B cell (primary cell): ENCODE results near the gene AKAP9. TPM values are rescaled to one million over a fixed set of nuclear protein-coding genes. Genes with fewer than 3 reads are reported as not detected.
A peak's percentile ranks its signal among the peaks of the same experiment; 100 is the strongest.

Source experiments
- ATAC-seq: fragments of 200-7000 bp; cut with Tn5 transposase; one replicate; pipeline ENCODE4 v1.10.0; 2021; ENCODE audit warnings: low read depth, mild to moderate bottlenecking, moderate number of reproducible peaks, moderate library complexity
- CTCF ChIA-PET: fragments of 350-600 bp; sonication (Branson Sonifier 250); formaldehyde crosslinking; loops from one replicate; lab custom pipeline; 2021; ENCODE audit warnings: antibody characterized with exemption, inconsistent platforms; lab: Charles Lee
- POLR2A ChIA-PET: fragments of 350-600 bp; sonication (Branson Sonifier 250); formaldehyde crosslinking; loops from one replicate; lab custom pipeline; 2021; ENCODE audit warnings: antibody characterized with exemption; lab: Charles Lee
- DNase-seq: peaks from one replicate; pipeline ENCODE4 v3.0.0; 2013
- H2AFZ ChIP-seq: 2 replicates; pipeline ENCODE4 v1.6.1; 2012; ENCODE audit warnings: mild to moderate bottlenecking, low read depth, low read length; ENCODE audit not compliant: insufficient read depth, poor library complexity, severe bottlenecking
- H3K27ac ChIP-seq, 2 donors: 1 replicate in 1 of 2; 2 replicates in 1 of 2; pipeline ENCODE4 v1.5.1; 2012 to 2013; ENCODE audit warnings: low read length in 2 of 2, mild to moderate bottlenecking in 2 of 2, moderate library complexity in 1 of 2
- H3K27me3 ChIP-seq, 4 experiments: fragments of 200-600 bp in 1 of 4; sonication (generic) in 1 of 4; replicated peaks in 1 of 4; 1 replicate in 2 of 4; 2 replicates in 2 of 4; pipeline versions ENCODE4 v1.6.1 to v1.7.0; 2013 to 2016; ENCODE audit warnings: low read length in 3 of 4, mild to moderate bottlenecking in 2 of 4, mixed read lengths in 1 of 4, moderate library complexity in 1 of 4; ENCODE audit not compliant: insufficient read depth in 4 of 4, control insufficient read depth in 3 of 4; ENCODE audit errors: control extremely low read depth in 1 of 4
- H3K36me3 ChIP-seq, 2 experiments: replicated peaks in 1 of 2; 1 replicate in 1 of 2; 2 replicates in 1 of 2; pipeline versions ENCODE4 v1.6.1 to v1.7.1; 2013; ENCODE audit warnings: low read length in 1 of 2; ENCODE audit not compliant: insufficient read depth in 2 of 2, control insufficient read depth in 1 of 2; ENCODE audit errors: control extremely low read depth in 1 of 2, extremely low read depth in 1 of 2
- H3K4me1 ChIP-seq, 2 donors: fragments of 200-600 bp in 1 of 2; sonication (generic) in 1 of 2; 1 replicate in 1 of 2; 2 replicates in 1 of 2; pipeline versions ENCODE4 v1.5.1 to v1.6.1; 2013 to 2017; ENCODE audit warnings: low read length in 2 of 2; ENCODE audit not compliant: control insufficient read depth in 2 of 2, insufficient read depth in 2 of 2
- H3K4me2 ChIP-seq: replicated peaks from 2 replicates; pipeline ENCODE3; 2012; ENCODE audit warnings: mild to moderate bottlenecking, low read depth, low read length; ENCODE audit not compliant: poor library complexity, severe bottlenecking
- H3K4me3 ChIP-seq, 5 experiments: fragments of 200-600 bp in 1 of 5; sonication (generic) in 1 of 5; 1 replicate in 3 of 5; 2 replicates in 2 of 5; pipeline versions ENCODE4 v1.5.1 to v1.7.0; 2011 to 2016; ENCODE audit warnings: low read length in 4 of 5, mild to moderate bottlenecking in 4 of 5, low read depth in 2 of 5, control low read depth in 1 of 5, moderate library complexity in 1 of 5; ENCODE audit not compliant: insufficient read depth in 1 of 5; ENCODE audit errors: control extremely low read depth in 1 of 5, extremely low read depth in 1 of 5
- H3K79me2 ChIP-seq: fragments of 200-600 bp; sonication (generic); one replicate; pipeline ENCODE4 v1.6.0; 2016; ENCODE audit warnings: low read length; ENCODE audit not compliant: control insufficient read depth, insufficient read depth
- H3K9ac ChIP-seq: fragments of 200-600 bp; sonication (generic); 2 replicates; pipeline ENCODE4 v1.6.1; 2017; ENCODE audit warnings: mild to moderate bottlenecking, low read length, moderate library complexity
- H3K9me3 ChIP-seq, 3 donors: one replicate each; pipeline versions ENCODE4 v1.6.1 to v1.7.1; 2013; ENCODE audit warnings: low read length in 2 of 3; ENCODE audit not compliant: control insufficient read depth in 2 of 3, insufficient read depth in 1 of 3; ENCODE audit errors: control extremely low read depth in 1 of 3
- H4K20me1 ChIP-seq: 2 replicates; pipeline ENCODE4 v1.6.0; 2012; ENCODE audit warnings: mild to moderate bottlenecking, low read length; ENCODE audit not compliant: insufficient read depth, control insufficient read depth, poor library complexity, severe bottlenecking
- H3K27ac Mint-ChIP-seq: one replicate; pipeline ENCODE4 v1.8.0; 2021; ENCODE audit warnings: mixed read lengths
- H3K27me3 Mint-ChIP-seq: one replicate; pipeline ENCODE4 v1.8.0; 2021; ENCODE audit warnings: mixed read lengths
- H3K4me1 Mint-ChIP-seq: one replicate; pipeline ENCODE4 v1.8.0; 2021; ENCODE audit warnings: mixed read lengths
- H3K4me3 Mint-ChIP-seq: one replicate; pipeline ENCODE4 v1.8.0; 2021; ENCODE audit warnings: mixed read lengths
- H3K9me3 Mint-ChIP-seq: one replicate; pipeline ENCODE4 v1.8.0; 2022; ENCODE audit warnings: mixed read lengths; ENCODE audit not compliant: insufficient read depth
- EZH2 ChIP-seq: IDR thresholded peaks from 2 replicates; pipeline ENCODE4 v1.6.1; 2012; ENCODE audit warnings: borderline replicate concordance, low read depth, mild to moderate bottlenecking, moderate library complexity, low read length; ENCODE audit not compliant: insufficient read depth, poor library complexity, severe bottlenecking
- WGBS: methylation state at CpG from one replicate; pipeline ENCODE4 v1.1.5; 2013; ENCODE audit warnings: missing lambda C conversion rate; ENCODE audit not compliant: insufficient coverage; 5-methylcytosine and 5-hydroxymethylcytosine counted together
- intact Hi-C: fragments of 100-400 bp; cut with micrococcal nuclease; formaldehyde crosslinking; loops from one replicate; pipeline ENCODE4 v1.10.0; 2022
- polyA plus RNA-seq: library from polyadenylated mRNA; depleted of rRNA; stranded (reverse); fragments of >200 nt; gene quantifications from 2 replicates; pipeline ENCODE4 v1.2.3, GENCODE V29; 2012
- total RNA-seq, 2 donors: library from RNA; stranded (reverse); fragments of 120-200 nt in 1 of 2; gene quantifications; 1 replicate in 1 of 2; 2 replicates in 1 of 2; pipeline versions ENCODE4 v1.2.3 to v1.2.4, GENCODE V29; 2013 to 2022
- TF ChIP-seq, protein P1 (sequence below): fragments of 200-600 bp; IDR thresholded peaks from one replicate; pipeline ENCODE4 v1.8.0; 2022; ENCODE audit warnings: antibody characterized with exemption, mild to moderate bottlenecking

The AKAP9 gene
- total and polyA plus RNA-seq, 2 donors (not counting 1 experiment from before 2014, with no cell fraction given): 19.3 to 106 TPM

DNA sequence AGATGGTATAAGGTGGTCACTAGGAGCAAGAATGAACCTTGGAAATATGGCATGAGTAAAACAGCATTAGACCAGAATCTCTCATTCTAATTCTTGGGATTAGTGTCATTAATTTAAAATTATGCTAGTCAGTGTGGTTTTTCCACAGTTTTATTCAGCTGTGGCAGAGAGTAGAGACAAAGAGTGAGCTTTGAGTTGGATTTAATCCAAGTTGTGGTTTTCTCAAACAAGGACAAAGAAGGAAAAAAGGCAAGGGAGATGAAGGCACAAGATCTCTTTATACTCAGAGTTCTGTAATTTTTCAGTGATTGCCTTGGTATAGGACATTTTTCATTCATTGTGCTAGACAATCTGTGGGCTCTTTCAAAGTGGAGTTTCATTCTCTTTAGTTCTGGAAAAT lies 28.2 kb upstream of the AKAP9 start:
- H3K9me3 ChIP-seq: peaks cover 0 to 2% (median 0%) of the 10 kb centered on the region in 3 donors
- intact Hi-C loops: no loop called here
- H3K27me3 ChIP-seq: no peaks in the 10 kb centered on the region
- H3K4me3 ChIP-seq: no peak overlapping the region
- no peak overlapping the region for H3K27ac ChIP-seq
- no peak for TF ChIP-seq EZH2
- TF ChIP-seq, protein P1, sequence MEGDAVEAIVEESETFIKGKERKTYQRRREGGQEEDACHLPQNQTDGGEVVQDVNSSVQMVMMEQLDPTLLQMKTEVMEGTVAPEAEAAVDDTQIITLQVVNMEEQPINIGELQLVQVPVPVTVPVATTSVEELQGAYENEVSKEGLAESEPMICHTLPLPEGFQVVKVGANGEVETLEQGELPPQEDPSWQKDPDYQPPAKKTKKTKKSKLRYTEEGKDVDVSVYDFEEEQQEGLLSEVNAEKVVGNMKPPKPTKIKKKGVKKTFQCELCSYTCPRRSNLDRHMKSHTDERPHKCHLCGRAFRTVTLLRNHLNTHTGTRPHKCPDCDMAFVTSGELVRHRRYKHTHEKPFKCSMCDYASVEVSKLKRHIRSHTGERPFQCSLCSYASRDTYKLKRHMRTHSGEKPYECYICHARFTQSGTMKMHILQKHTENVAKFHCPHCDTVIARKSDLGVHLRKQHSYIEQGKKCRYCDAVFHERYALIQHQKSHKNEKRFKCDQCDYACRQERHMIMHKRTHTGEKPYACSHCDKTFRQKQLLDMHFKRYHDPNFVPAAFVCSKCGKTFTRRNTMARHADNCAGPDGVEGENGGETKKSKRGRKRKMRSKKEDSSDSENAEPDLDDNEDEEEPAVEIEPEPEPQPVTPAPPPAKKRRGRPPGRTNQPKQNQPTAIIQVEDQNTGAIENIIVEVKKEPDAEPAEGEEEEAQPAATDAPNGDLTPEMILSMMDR: no peak
- ATAC-seq (no peak), DNase-seq (no peak)
- ChIA-PET CTCF (no interaction called here), POLR2A (interaction anchor here (0.6 kb wide), 1 partner anchor 781 kb away, joined by 3 read pairs; no protein-coding TSS in a partner anchor)
- no peak overlapping the region for H3K4me3 Mint-ChIP-seq
- H2AFZ ChIP-seq: peak overlapping the region; percentile 57
- no peak overlapping the region for H3K9ac ChIP-seq
- H3K9me3 Mint-ChIP-seq: no peaks in the 10 kb centered on the region
- H3K27me3 Mint-ChIP-seq: peaks cover 12% of the 10 kb centered on the region
- no peak overlapping the region for H3K4me2 ChIP-seq
- H3K4me1 Mint-ChIP-seq: no peaks in the 10 kb centered on the region
- no peaks in the 10 kb centered on the region for H3K79me2 ChIP-seq
- no peaks in the 10 kb centered on the region for H4K20me1 ChIP-seq
- H3K4me1 ChIP-seq: no peaks in the 10 kb centered on the region
- H3K36me3 ChIP-seq: no peaks in the 10 kb centered on the region
- no peak overlapping the region for H3K27ac Mint-ChIP-seq

DNA sequence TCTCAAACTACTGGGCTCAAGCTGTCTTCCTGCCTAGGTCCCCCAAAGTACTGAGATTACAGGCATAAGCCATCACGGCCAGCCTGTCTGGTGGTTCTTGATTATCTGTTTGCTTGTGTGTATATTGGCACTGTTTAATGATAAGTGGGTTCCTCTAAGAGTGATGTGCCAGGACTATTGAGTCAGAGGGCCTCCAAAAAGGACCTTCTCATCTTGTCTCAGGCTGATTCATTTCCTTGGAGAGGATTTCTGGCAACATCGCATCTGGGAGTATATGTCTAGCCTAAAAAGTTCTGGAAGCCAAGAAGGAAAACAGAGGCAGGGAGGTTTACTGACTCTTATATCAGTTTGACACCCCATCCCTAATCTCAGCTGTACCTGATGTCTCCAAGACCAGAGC lies 27.1 kb upstream of the AKAP9 start:
- Histone ChIP-seq H3K36me3 (no peaks in the 10 kb centered on the region), H3K9ac (no peak overlapping the region), H3K79me2 (no peaks in the 10 kb centered on the region), H3K4me2 (no peak overlapping the region), H2AFZ (no peak overlapping the region), H3K4me3 (no peak overlapping the region), H4K20me1 (no peaks in the 10 kb centered on the region), H3K27me3 (no peaks in the 10 kb centered on the region), H3K4me1 (no peaks in the 10 kb centered on the region), H3K9me3 (peaks cover 0 to 2% (median 0%) of the 10 kb centered on the region in 3 donors), H3K27ac (no peak overlapping the region)
- no peak overlapping the region for H3K4me3 Mint-ChIP-seq
- TF ChIP-seq EZH2: no peak
- TF ChIP-seq, protein P1: no peak
- intact Hi-C loops: no loop called here
- no peak overlapping the region for H3K27ac Mint-ChIP-seq
- WGBS: 85% methylated on average over 1 of the region's 2 CpGs
- H3K4me1 Mint-ChIP-seq: no peaks in the 10 kb centered on the region
- H3K27me3 Mint-ChIP-seq: peaks cover 18% of the 10 kb centered on the region
- POLR2A ChIA-PET: no interaction called here
- CTCF ChIA-PET: no interaction called here
- no peak for DNase-seq
- no peaks in the 10 kb centered on the region for H3K9me3 Mint-ChIP-seq
- ATAC-seq: no peak
